CD4-positive, alpha-beta T cell (primary cell): Measurements from ENCODE around the gene KLHL20. TPM values are rescaled to one million over a fixed set of nuclear protein-coding genes. Genes with fewer than 3 reads are reported as not detected.
"Not testable (repeated sequence)": the region's sequence is repeated elsewhere in the genome, so short reads cannot be mapped to it uniquely, and the experiment has no call there.

Source experiments
- ATAC-seq: fragments of 200-7000 bp; cut with Tn5 transposase; one replicate; pipeline ENCODE4 v1.10.0; 2022; ENCODE audit warnings: mild to moderate bottlenecking; ENCODE audit not compliant: poor library complexity
- CTCF ChIA-PET: fragments of 350-600 bp; sonication (Branson Sonifier 250); formaldehyde crosslinking; loops from one replicate; lab custom pipeline; 2021; ENCODE audit warnings: antibody characterized with exemption, inconsistent platforms; lab: Charles Lee
- POLR2A ChIA-PET: fragments of 350-600 bp; sonication (Branson Sonifier 250); formaldehyde crosslinking; loops from one replicate; lab custom pipeline; 2021; ENCODE audit warnings: antibody characterized with exemption, inconsistent platforms; lab: Charles Lee
- DNase-seq, 14 experiments: peaks; one replicate each; pipeline ENCODE4 v3.0.0-alpha.2; 2013 to 2020; ENCODE audit warnings: mixed read lengths in 2 of 14
- H3K27ac ChIP-seq, 2 donors: one replicate each; pipeline versions ENCODE4 v1.5.1 to v1.7.0; 2013; ENCODE audit warnings: low read length in 2 of 2, low read depth in 1 of 2, mild to moderate bottlenecking in 1 of 2
- H3K27me3 ChIP-seq, 2 experiments: 1 replicate in 1 of 2; 2 replicates in 1 of 2; pipeline versions ENCODE4 v1.6.1 to v1.7.0; 2013; ENCODE audit warnings: low read length in 2 of 2, control low read depth in 1 of 2, mild to moderate bottlenecking in 1 of 2, moderate library complexity in 1 of 2; ENCODE audit not compliant: insufficient read depth in 2 of 2, control insufficient read depth in 1 of 2
- H3K36me3 ChIP-seq: one replicate; pipeline ENCODE4 v1.6.1; 2013; ENCODE audit warnings: low read length, control low read depth; ENCODE audit not compliant: insufficient read depth
- H3K4me1 ChIP-seq: one replicate; pipeline ENCODE4 v1.6.1; 2013; ENCODE audit warnings: low read length, control low read depth; ENCODE audit not compliant: insufficient read depth
- H3K4me3 ChIP-seq: one replicate; pipeline ENCODE4 v1.5.1; 2013; ENCODE audit warnings: mild to moderate bottlenecking, low read length, moderate library complexity
- H3K9me3 ChIP-seq, 2 experiments: 1 replicate in 1 of 2; 2 replicates in 1 of 2; pipeline versions ENCODE4 v1.6.1 to v1.7.0; 2013; ENCODE audit warnings: low read length in 2 of 2, mild to moderate bottlenecking in 2 of 2, control low read depth in 1 of 2, moderate library complexity in 1 of 2; ENCODE audit not compliant: control insufficient read depth in 1 of 2, insufficient read depth in 1 of 2
- H3K27ac Mint-ChIP-seq: one replicate; pipeline ENCODE4 v1.8.0; 2020; ENCODE audit warnings: mixed read lengths
- H3K27me3 Mint-ChIP-seq: one replicate; pipeline ENCODE4 v1.8.0; 2021; ENCODE audit warnings: mixed read lengths
- H3K36me3 Mint-ChIP-seq: one replicate; pipeline ENCODE4 v1.8.0; 2021; ENCODE audit warnings: low read depth, mixed read lengths
- H3K4me1 Mint-ChIP-seq: one replicate; pipeline ENCODE4 v1.8.0; 2021; ENCODE audit warnings: low read depth, mixed read lengths
- H3K4me3 Mint-ChIP-seq: one replicate; pipeline ENCODE4 v1.8.0; 2020; ENCODE audit warnings: mild to moderate bottlenecking, mixed read lengths
- H3K9me3 Mint-ChIP-seq: one replicate; pipeline ENCODE4 v1.8.0; 2020; ENCODE audit warnings: mixed read lengths
- CTCF ChIP-seq: fragments of 200-600 bp; IDR thresholded peaks from one replicate; pipeline ENCODE4 v1.8.0; 2022; ENCODE audit warnings: antibody characterized with exemption, mild to moderate bottlenecking
- intact Hi-C, 2 experiments: fragments of 100-400 bp; cut with DNase I in 1 of 2; cut with micrococcal nuclease in 1 of 2; formaldehyde crosslinking; loops; one replicate each; pipeline versions ENCODE4 v1.15.1 to v1.9.0; 2023 to 2025; cut with DNase I, micrococcal nuclease
- total RNA-seq, 174 experiments: library from RNA in 2 of 174; stranded (reverse) in 2 of 174; gene quantifications; one replicate each; pipeline ENCODE4 v1.2.3 and lab custom pipeline; 2021 to 2026

Gene KLHL20
- total RNA-seq, 2 experiments from 2014 or later, result 29.4 to 30.4 TPM

GRCh38 chr1:173715538-173715844 lies 710 bp downstream of the KLHL20 start:
- Mint-ChIP-seq H3K4me3 (peak overlapping the region; percentile 97), H3K27ac (peak overlapping the region; percentile 91), H3K36me3 (peaks cover 32% of the 10 kb centered on the region), H3K4me1 (peaks cover 41% of the 10 kb centered on the region), H3K9me3 (no peaks in the 10 kb centered on the region), H3K27me3 (peaks cover 12% of the 10 kb centered on the region)
- peak overlapping the region; percentile 73 to 81 for H3K27ac ChIP-seq
- ATAC-seq, result no peak
- ChIA-PET POLR2A (interaction anchor here (1.0 to 3.6 kb wide), 8 partner anchors 8 to 1183 kb away, joined by 3 to 36 read pairs (median 6); partner anchors contain the start of genes CENPL, DARS2, GAS5 and PRDX6), CTCF (interaction anchor here (1.0 to 1.8 kb wide), 4 partner anchors 71 to 1285 kb away, joined by 3 to 8 read pairs (median 4); partner anchors contain the start of genes CENPL and DARS2)
- peaks cover 8% of the 10 kb centered on the region for H3K4me1 ChIP-seq
- H3K36me3 ChIP-seq, result peaks cover 3% of the 10 kb centered on the region
- no peak for TF ChIP-seq CTCF
- intact Hi-C loops, result loop anchor here (2.0 to 10.0 kb wide), 9 partner anchors 109 to 1289 kb away; partner anchors contain the start of genes CENPL (in 2 of the 2), DARS2 (in 2 of the 2), RC3H1 (in 1 of the 2) and SUCO (in 1 of the 2)
- peaks cover 1 to 19% of the 10 kb centered on the region in 2 experiments for H3K27me3 ChIP-seq
- no peak for DNase-seq
- H3K4me3 ChIP-seq, result peak overlapping the region; percentile 63
- H3K9me3 ChIP-seq, result no peaks in the 10 kb centered on the region

GRCh38 chr1:173717238-173717637 lies 2.5 kb downstream of the KLHL20 start:
- POLR2A ChIA-PET, result interaction anchor here (0.5 kb wide), 1 partner anchor 15 kb away, joined by 3 read pairs; no protein-coding TSS in a partner anchor
- peak overlapping the region; percentile 78 for H3K4me3 Mint-ChIP-seq
- Histone ChIP-seq H3K27me3 (peaks cover 0 to 4% of the 10 kb centered on the region in 2 experiments), H3K36me3 (peaks cover 13% of the 10 kb centered on the region), H3K4me3 (no peak overlapping the region), H3K27ac (no peak overlapping the region), H3K4me1 (peaks cover 8% of the 10 kb centered on the region), H3K9me3 (no peaks in the 10 kb centered on the region)
- intact Hi-C loops, result loop anchor here (5.0 to 10.0 kb wide), 6 partner anchors 108 to 1288 kb away; partner anchors contain the start of genes CENPL (in 1 of the 2), DARS2 (in 1 of the 2), RC3H1 (in 1 of the 2) and SUCO (in 1 of the 2)
- H3K27me3 Mint-ChIP-seq, result no peaks in the 10 kb centered on the region
- peaks cover 55% of the 10 kb centered on the region for H3K4me1 Mint-ChIP-seq
- ATAC-seq, result no peak
- no peak for DNase-seq
- CTCF ChIA-PET, result interaction anchor here (1.0 kb wide), 1 partner anchor 16 kb away, joined by 3 read pairs; no protein-coding TSS in a partner anchor
- peaks cover 49% of the 10 kb centered on the region for H3K36me3 Mint-ChIP-seq
- no peak for TF ChIP-seq CTCF
- no peaks in the 10 kb centered on the region for H3K9me3 Mint-ChIP-seq
- peak overlapping the region; percentile 47 for H3K27ac Mint-ChIP-seq

- H3K27me3 ChIP-seq, CTCF ChIA-PET, H3K27me3 Mint-ChIP-seq, intact Hi-C loops, H3K4me1 ChIP-seq, H3K27ac Mint-ChIP-seq, POLR2A ChIA-PET, DNase-seq, H3K27ac ChIP-seq, ATAC-seq, H3K9me3 ChIP-seq, H3K4me3 Mint-ChIP-seq, H3K4me3 ChIP-seq, H3K9me3 Mint-ChIP-seq: not testable (repeated sequence)
- peaks cover 13% of the 10 kb centered on the region for H3K36me3 ChIP-seq
- peaks cover 65% of the 10 kb centered on the region for H3K36me3 Mint-ChIP-seq
- peaks cover 19% of the 10 kb centered on the region for H3K4me1 Mint-ChIP-seq
These were observed 16.6 kb downstream of the KLHL20 start for GRCh38 chr1:173731331-173731730.
